ENCODE results near the gene HRNR. TPM values are rescaled to one million over a fixed set of nuclear protein-coding genes. Genes with fewer than 3 reads are reported as not detected.

The HRNR gene
- total RNA-seq, 4 donors from 2014 or later = not detected

GRCh38 chr1:152189657-152190442, 34.1 kb downstream of the HRNR start:
- Histone ChIP-seq H3K36me3 (no peaks in the 10 kb centered on the region), H3K27me3 (peaks cover 6% of the 10 kb centered on the region), H3K4me1 (peaks cover 0 to 8% (median 4%) of the 10 kb centered on the region in 4 donors), H3K27ac (peak overlapping the region in 1 of 4 donors; percentile 24), H3K9me3 (no peaks in the 10 kb centered on the region), H3K4me3 (peak overlapping the region in 1 of 4 donors; percentile 60)
- TF ChIP-seq EP300 (IDR thresholded peaks at IDR 0.05; ENCODE audit: low read depth) (no peak), CTCF (IDR thresholded peaks at IDR 0.05) (peak; percentile 60 to 69 (median 64)), POLR2A (IDR thresholded peaks at IDR 0.05) (no peak)
- intact Hi-C loops (cut with DNase I; ENCODE audit: low total_unique reads) = loop anchor here (2.0 kb wide), 1 partner anchor 267 kb away; no protein-coding TSS in a partner anchor
- DNase-seq = peak; percentile 50
- in situ Hi-C loops (cut with MboI; ENCODE audit: low pct_ligation_motif_present in 1 of 4, low pct_unique_long_range_greater_than_20kb in 1 of 4, low sequenced_read_pairs in 3 of 4) = loop anchor here (5.0 to 25.0 kb wide), 6 partner anchors 65 to 272 kb away; no protein-coding TSS in a partner anchor
- 20 to 30% methylated on average over 6 to 9 of the region's 9 CpGs for WGBS, 2 donors (ENCODE audit: low coverage in 1 of 2)

- H3K36me3 ChIP-seq = no peaks in the 10 kb centered on the region
- in situ Hi-C loops (cut with MboI; ENCODE audit: low pct_ligation_motif_present in 1 of 4, low pct_unique_long_range_greater_than_20kb in 1 of 4, low sequenced_read_pairs in 3 of 4) = loop anchor here (5.0 to 25.0 kb wide), 4 partner anchors 64 to 273 kb away; no protein-coding TSS in a partner anchor
- H3K27me3 ChIP-seq = peaks cover 6% of the 10 kb centered on the region
- no peak for TF ChIP-seq POLR2A (IDR thresholded peaks at IDR 0.05)
- peak; percentile 77 to 88 (median 79) for TF ChIP-seq CTCF (IDR thresholded peaks at IDR 0.05)
- TF ChIP-seq EP300 (IDR thresholded peaks at IDR 0.05; ENCODE audit: low read depth) = no peak
- no peaks in the 10 kb centered on the region for H3K9me3 ChIP-seq
- peak; percentile 79 for DNase-seq
- H3K27ac ChIP-seq = peak overlapping the region; percentile 24 to 57 (median 48)
- intact Hi-C loops (cut with DNase I; ENCODE audit: low total_unique reads) = loop anchor here (2.0 kb wide), 1 partner anchor 268 kb away; no protein-coding TSS in a partner anchor
- H3K4me1 ChIP-seq = peaks cover 0 to 8% (median 4%) of the 10 kb centered on the region in 4 donors
- WGBS, 2 donors (ENCODE audit: low coverage in 1 of 2) = 27 to 30% methylated on average over 9 to 45 of the region's 62 CpGs
- peak overlapping the region; percentile 1 to 60 (median 40) for H3K4me3 ChIP-seq
Observed at GRCh38 chr1:152188673-152189591, 35.1 kb downstream of the HRNR start.

GRCh38 chr1:152186556-152187285, 37.3 kb downstream of the HRNR start:
- H3K27ac ChIP-seq = no peak overlapping the region
- no peaks in the 10 kb centered on the region for H3K9me3 ChIP-seq
- WGBS, 2 donors (ENCODE audit: low coverage in 1 of 2) = 84 to 93% methylated on average over 4 to 5 of the region's 5 CpGs
- H3K4me3 ChIP-seq = no peak overlapping the region
- intact Hi-C loops (cut with DNase I; ENCODE audit: low total_unique reads) = no loop called here
- DNase-seq = no peak
- H3K36me3 ChIP-seq = no peaks in the 10 kb centered on the region
- no peak for TF ChIP-seq POLR2A (IDR thresholded peaks at IDR 0.05)
- no peak for TF ChIP-seq CTCF (IDR thresholded peaks at IDR 0.05)
- no peak for TF ChIP-seq POLR2AphosphoS5 (IDR thresholded peaks at IDR 0.05)
- no peak for TF ChIP-seq EP300 (IDR thresholded peaks at IDR 0.05; ENCODE audit: low read depth)
- peaks cover 0 to 8% (median 4%) of the 10 kb centered on the region in 4 donors for H3K4me1 ChIP-seq
- peaks cover 8% of the 10 kb centered on the region for H3K27me3 ChIP-seq
- in situ Hi-C loops (cut with MboI; ENCODE audit: low pct_ligation_motif_present in 1 of 4, low pct_unique_long_range_greater_than_20kb in 1 of 4, low sequenced_read_pairs in 3 of 4) = loop anchor here (5.0 to 25.0 kb wide), 4 partner anchors 62 to 276 kb away; no protein-coding TSS in a partner anchor

Data from transverse colon (tissue), 4 donors.